ENCODE data around the gene ELOF1.

GRCh38 chr19:11547929-11548700 lies 10.9 kb downstream of the ELOF1 start:
- TF ChIP-seq CSDC2 (CRISPR knock-in tag; IDR thresholded peaks at IDR 0.05) (no peak), RARB (CRISPR knock-in tag; IDR thresholded peaks at IDR 0.05) (no peak), ESRRG (CRISPR knock-in tag; IDR thresholded peaks at IDR 0.05) (no peak), ZFP3 (CRISPR knock-in tag; IDR thresholded peaks at IDR 0.05) (no peak), CREB5 (CRISPR knock-in tag; IDR thresholded peaks at IDR 0.05; ENCODE audit: low read depth) (no peak), ISL1 (CRISPR knock-in tag; IDR thresholded peaks at IDR 0.05) (no peak)

Data from SK-N-SH treated with all-trans-retinoic acid at 6 μM for 48 hours (cell line).